Stimulated activated naive CD4-positive, alpha-beta T cell treated with Interleukin-2 at 50 U/mL for 16 hours (primary cell): Measurements from ENCODE around the gene WDR87.
"Not testable (repeated sequence)": the region's sequence is repeated elsewhere in the genome, so short reads cannot be mapped to it uniquely, and the experiment has no call there.

Experiments used
- DNase-seq: peaks from one replicate; lab custom pipeline; 2025; lab: John Stamatoyannopoulos, UW

Gene WDR87

DNA sequence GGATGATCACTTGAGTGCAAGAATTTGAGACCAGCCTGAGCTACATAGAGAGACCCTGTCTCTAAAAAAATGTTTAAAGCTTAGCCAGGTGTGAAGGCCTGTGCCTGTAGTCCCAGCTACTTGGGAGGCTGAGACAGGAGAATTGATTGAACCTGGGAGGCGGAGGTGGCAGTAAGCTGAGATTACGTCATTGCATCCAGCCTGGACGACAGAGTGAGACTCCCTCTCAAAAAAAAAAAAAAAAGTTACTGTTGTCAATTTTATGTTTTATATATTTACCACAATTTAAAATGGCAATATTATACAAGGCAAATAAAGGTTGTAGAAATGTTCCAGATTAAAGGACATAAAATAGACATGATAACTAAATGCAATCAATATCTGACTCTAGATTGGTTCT lies 29.2 kb downstream of the WDR87 start:
- DNase-seq = no peak

DNA sequence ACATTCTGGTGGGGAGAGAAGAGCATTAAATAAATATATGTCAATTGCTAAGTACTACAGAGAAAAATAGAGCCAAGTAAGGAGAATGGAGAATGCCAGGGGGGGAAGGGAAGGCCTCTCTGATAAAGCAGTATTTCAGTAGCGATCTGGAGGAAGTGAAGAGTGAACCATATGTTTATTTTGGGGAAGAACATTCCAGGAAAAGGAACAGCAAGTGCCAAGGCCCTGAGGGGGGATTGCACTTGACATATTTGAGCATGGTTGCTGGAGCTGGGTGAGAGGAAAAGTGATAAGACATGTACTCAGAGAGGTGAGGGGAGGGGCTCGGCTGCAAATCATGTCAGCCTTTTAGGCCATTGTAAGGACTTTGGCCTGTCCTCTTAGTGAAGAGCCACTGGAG lies 30.4 kb downstream of the WDR87 start:
- DNase-seq = no peak

DNA sequence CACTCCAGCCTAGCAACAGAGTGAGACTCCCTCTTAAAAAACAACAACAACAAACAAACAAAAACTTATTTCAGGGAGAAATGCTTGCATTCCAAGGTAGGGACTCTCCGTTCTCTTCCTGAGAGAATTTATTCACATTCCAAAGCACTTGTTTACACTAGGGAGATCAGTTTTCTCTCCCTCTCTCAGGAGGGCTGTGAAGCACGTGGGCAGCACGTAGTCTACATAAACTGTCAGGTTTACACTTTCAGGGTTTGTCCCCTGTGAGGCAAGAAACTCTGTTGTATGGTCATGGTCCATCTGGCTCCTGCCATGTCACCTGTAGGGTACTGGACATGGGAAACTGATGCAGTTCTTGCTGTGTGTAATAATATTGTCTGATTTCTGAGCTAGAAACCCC lies 31.6 kb downstream of the WDR87 start:
- no peak for DNase-seq

DNA sequence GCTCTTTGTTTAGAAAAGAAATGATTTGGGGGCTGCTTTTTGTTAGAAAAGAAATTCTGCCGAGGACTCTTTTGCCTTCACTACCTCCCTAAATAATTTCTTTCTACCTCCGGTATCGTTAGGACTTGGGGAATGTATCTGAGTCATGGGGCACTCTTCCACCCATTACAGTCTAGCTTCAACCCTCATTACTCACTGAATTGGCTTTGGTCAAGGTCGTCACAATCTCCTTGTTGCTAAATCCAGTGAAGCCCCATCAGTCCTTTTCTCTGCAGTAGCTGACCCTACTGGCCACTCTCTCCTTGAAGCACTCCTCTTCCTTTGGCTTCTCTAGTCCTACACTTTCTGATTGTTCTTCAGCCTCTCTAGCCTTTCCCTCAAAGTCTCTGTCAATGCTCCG lies 34.0 kb downstream of the WDR87 start:
- DNase-seq = no peak

DNA sequence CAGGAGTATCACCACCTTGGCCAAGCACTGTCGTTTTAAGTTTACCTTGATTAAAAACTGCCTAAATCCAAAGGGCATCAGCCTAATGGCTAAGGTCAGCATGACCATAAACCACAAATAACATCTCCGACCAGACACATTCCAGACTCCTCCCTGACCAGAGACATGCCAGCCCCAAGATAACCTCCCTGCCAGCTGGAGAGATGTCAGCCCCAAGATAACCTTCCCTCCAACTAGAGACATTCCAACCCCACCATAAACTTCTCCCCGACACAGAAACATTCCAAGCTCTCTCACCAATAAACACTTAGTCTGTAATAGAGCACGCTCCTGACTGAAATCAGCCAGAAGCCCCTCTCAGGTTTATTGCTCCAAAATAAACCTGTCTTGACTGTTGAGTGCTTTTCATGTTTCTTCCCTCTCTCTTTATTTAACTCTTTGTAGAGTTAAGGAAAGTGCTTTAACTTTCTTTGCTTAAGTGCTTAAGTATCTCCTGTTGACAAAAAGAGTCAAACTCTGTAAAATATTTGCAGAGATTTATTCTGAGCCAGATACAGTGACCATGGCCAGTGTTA lies 36.5 kb downstream of the WDR87 start:
- no peak for DNase-seq

DNA sequence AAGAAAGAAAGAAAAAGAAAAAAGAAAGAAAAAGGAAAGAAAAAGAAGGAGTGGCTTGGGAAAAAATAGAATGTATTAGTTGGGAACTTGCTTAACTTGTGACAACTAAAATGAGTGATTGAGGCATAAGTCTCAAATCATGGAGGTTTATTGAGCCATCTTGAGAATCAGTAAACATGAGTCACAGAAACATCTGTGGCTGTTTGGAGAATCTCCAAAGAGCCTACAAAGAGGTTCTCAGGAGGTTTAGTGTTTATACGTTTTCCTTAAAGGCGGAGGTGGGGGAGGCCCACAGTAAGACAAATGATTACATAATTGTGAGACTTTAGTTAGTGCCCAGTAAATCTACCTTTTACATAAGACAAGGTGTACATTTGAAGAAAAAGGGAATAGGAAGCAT lies 38.6 kb downstream of the WDR87 start:
- no peak for DNase-seq

DNA sequence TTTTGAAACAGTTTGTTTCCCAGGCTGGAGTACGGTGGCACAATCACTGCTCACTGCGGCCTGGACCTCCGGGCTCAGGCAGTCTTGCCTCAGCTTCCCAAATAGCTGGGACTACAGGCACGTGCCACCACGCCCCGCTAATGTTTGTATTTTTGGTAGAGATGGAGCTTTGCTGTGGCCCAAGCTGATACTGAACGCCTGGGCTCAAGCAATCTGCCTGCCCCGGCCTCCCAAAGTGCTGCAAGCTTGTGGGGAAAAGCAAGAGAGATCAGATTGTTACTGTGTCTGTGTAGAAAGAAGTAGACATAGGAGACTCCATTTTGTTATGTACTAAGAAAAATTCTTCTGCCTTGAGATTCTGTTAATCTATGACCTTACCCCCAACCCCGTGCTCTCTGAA lies 40.5 kb downstream of the WDR87 start:
- DNase-seq = not testable (repeated sequence)

DNA sequence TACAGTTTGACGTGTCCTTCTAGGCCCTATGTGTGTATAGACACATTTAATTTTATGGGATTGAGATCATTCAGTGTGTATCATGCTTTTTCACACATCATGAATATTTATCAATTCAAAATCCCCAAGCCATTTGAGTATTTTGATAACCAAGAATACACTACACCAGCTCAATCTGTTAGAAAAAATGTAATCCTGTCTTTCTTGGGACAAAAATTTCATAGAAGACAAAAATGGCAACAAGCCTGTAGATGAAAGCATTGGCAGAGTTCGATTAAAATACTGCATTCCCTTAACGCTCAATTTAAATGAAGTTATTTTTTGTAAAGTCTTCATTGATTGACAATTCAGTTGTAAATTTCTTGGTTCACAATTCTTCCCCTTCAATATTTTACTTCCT lies 41.9 kb downstream of the WDR87 start:
- no peak for DNase-seq

DNA sequence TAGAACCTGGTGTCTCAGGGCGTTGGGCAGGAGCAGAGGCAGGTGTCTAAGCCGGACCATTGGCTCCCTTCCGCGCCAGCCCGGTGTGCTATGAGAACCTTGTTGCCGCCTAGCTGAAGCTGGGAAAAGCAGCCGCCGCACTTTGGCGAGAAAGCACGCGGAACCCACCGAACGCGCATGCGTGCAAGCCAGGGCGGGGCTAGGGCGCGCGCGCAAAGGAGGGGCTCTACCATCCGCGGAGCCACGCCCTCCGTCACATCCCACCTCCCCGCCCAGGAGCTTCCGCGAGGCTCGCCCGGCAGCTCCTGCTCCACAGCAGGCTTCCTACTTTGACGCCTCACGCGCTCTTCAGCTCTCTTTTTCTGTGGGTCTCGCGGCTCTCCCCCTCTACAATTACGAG lies 51.3 kb downstream of the WDR87 start:
- no peak for DNase-seq

DNA sequence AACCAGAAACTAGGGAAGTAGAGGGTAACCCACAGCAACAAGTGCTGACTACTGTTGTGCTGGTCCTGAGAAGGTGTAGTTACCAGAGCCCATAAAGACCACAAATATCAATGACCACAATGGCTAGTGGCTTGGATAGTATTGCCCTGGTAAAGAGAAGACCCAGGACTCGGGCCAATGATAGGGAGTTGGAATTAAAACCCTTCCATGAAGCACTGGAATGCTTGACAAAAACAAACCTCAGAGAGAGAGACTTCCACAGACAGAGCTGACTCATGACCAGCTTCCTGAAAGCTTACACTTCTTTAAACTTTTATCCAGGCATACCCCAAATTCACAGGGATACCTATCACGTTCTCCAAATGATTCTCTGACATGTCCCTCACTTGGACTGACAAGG lies 60.5 kb downstream of the WDR87 start:
- no peak for DNase-seq
